ENCODE measurements around the gene SLC25A15. TPM values are rescaled to one million over a fixed set of nuclear protein-coding genes. Genes with fewer than 3 reads are reported as not detected.

The SLC25A15 gene
- total RNA-seq, 1 experiment from 2014 or later: 22.0 TPM

DNA sequence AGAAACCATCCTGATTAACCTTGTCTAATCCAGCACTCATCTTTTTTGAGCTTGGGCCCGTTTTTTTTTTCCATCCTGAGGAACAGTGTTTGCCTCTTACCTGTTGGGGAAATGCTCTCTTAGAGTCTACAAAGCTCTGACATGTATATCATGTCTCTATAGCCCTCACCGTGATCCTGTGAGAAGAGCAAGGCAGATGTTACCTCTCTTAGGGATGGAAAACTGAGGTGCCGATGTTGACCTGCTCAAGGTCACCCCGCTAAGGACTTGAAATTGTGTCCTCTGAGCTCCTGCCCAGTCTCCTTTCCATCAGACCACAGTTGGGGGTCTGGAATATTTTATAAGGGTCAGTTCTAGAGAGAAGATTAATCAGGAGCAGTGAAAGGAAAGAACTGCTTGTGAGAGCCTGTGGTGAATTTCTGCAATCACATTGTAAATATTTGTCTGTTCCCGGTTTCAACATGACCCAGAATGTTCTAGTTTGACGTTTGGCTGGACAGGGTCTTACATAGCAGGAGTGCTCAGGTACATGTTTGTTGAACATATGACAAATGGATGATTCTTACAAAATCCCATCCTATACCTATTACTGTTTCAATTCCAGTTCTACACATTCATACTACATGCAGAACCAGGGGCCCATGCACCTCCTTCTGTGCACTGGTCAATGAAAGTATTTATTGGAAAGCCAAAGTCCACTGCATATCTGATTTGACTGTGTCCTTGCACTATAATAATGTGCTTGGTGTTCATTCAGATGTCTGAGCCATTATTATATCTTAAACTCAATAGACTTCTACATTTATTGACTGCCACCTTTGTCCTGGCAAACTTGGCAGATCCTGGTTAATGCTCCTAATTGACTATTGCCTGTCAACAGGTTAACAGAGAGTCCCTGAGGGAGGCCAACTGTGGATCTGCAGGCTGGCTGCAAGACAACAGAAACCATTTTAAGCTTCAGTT is 12.1 kb downstream of the SLC25A15 start:
- ATAC-seq (no peak), DNase-seq (no peak)
- Histone ChIP-seq H3K4me1 (ENCODE audit: insufficient read depth, low read length) (no peaks in the 10 kb centered on the region), H3K9ac (ENCODE audit: low read length) (no peak overlapping the region), H4K20me1 (ENCODE audit: low read length) (no peaks in the 10 kb centered on the region), H3K9me2 (replicated peaks; ENCODE audit: low read length) (no peaks in the 10 kb centered on the region), H3K79me2 (ENCODE audit: low read length) (no peaks in the 10 kb centered on the region), H3K4me2 (ENCODE audit: low read length) (no peak overlapping the region), H3K36me3 (ENCODE audit: low read depth, low read length) (no peaks in the 10 kb centered on the region), H3K27me3 (ENCODE audit: low read length) (no peaks in the 10 kb centered on the region), H3F3A (ENCODE audit: low read length, unreplicated experiment) (no peaks in the 10 kb centered on the region), H2AFZ (ENCODE audit: low read length) (no peak overlapping the region), H3K4me3 (ENCODE audit: low read length) (no peak overlapping the region), H3K27ac (ENCODE audit: low read length) (no peak overlapping the region), H3K9me3 (ENCODE audit: low read length) (no peaks in the 10 kb centered on the region)
- TF ChIP-seq, protein P1, sequence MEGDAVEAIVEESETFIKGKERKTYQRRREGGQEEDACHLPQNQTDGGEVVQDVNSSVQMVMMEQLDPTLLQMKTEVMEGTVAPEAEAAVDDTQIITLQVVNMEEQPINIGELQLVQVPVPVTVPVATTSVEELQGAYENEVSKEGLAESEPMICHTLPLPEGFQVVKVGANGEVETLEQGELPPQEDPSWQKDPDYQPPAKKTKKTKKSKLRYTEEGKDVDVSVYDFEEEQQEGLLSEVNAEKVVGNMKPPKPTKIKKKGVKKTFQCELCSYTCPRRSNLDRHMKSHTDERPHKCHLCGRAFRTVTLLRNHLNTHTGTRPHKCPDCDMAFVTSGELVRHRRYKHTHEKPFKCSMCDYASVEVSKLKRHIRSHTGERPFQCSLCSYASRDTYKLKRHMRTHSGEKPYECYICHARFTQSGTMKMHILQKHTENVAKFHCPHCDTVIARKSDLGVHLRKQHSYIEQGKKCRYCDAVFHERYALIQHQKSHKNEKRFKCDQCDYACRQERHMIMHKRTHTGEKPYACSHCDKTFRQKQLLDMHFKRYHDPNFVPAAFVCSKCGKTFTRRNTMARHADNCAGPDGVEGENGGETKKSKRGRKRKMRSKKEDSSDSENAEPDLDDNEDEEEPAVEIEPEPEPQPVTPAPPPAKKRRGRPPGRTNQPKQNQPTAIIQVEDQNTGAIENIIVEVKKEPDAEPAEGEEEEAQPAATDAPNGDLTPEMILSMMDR (conservative IDR thresholded peaks at IDR 0.05; ENCODE audit: low read depth, low read length): no peak
- TF ChIP-seq EZH2phosphoT487 (IDR thresholded peaks at IDR 0.05; ENCODE audit: borderline replicate concordance, low read length) (no peak), EZH2 (IDR thresholded peaks at IDR 0.05; ENCODE audit: low read length, unreplicated experiment) (no peak)
- ChIA-PET POLR2A (ENCODE audit: unreplicated experiment) (no interaction called here), CTCF (no interaction called here)
- BruUV-seq (replicated peaks): no TSS peak
- intact Hi-C loops (cut with micrococcal nuclease): no loop called here

DNA sequence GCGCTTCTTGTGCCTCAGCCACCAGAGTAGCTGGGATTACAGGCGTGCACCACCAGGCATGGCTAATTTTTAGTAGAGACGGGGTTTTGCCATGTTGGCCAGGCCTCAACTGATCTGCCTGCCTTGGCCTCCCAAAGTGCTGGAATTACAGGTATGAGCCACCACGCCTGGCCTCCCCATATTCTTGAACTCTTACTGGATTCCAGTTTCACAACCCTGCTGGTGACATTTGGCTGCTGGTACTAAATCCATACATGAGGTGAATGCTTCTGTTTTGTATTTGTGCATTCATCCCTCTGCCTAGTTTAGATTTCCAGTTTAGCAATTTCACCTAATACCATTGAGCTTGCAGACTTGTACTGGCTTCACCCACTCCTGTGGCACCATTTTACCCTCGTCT is 13.9 kb downstream of the SLC25A15 start:
- Histone ChIP-seq H3K9me2 (replicated peaks; ENCODE audit: low read length) (no peaks in the 10 kb centered on the region), H2AFZ (ENCODE audit: low read length) (no peak overlapping the region), H3K9me3 (ENCODE audit: low read length) (no peaks in the 10 kb centered on the region), H4K20me1 (ENCODE audit: low read length) (no peaks in the 10 kb centered on the region), H3K36me3 (ENCODE audit: low read depth, low read length) (no peaks in the 10 kb centered on the region), H3F3A (ENCODE audit: low read length, unreplicated experiment) (no peaks in the 10 kb centered on the region), H3K4me1 (ENCODE audit: insufficient read depth, low read length) (no peaks in the 10 kb centered on the region), H3K4me2 (ENCODE audit: low read length) (no peak overlapping the region), H3K79me2 (ENCODE audit: low read length) (no peaks in the 10 kb centered on the region), H3K9ac (ENCODE audit: low read length) (no peak overlapping the region), H3K27ac (ENCODE audit: low read length) (no peak overlapping the region), H3K4me3 (ENCODE audit: low read length) (no peak overlapping the region), H3K27me3 (ENCODE audit: low read length) (no peaks in the 10 kb centered on the region)
- ChIA-PET CTCF (no interaction called here), POLR2A (ENCODE audit: unreplicated experiment) (no interaction called here)
- no peak for ATAC-seq
- DNase-seq: no peak
- intact Hi-C loops (cut with micrococcal nuclease): no loop called here
- BruUV-seq (replicated peaks): no TSS peak
- TF ChIP-seq, protein P1 (conservative IDR thresholded peaks at IDR 0.05; ENCODE audit: low read depth, low read length): no peak
- TF ChIP-seq EZH2 (IDR thresholded peaks at IDR 0.05; ENCODE audit: low read length, unreplicated experiment): no peak
- no peak for TF ChIP-seq EZH2phosphoT487 (IDR thresholded peaks at IDR 0.05; ENCODE audit: borderline replicate concordance, low read length)

DNA sequence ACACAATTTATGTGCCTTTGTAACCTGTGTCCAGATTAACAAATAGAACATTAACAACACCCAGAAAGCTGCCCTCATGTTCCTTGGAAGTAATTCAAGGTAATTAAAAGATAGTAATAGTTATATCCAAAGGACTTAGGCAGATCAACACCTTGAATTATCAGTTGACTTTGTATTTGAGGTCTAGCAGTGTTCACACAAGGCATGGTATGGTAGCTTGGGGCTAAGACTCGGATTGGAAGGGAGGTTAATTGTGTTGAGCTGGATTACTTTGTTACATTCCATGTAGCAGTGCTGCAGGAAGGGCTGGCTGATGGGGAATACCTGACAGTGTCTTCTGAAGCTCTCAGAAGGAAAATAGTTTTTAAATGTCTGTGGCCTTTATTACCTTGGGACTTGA is 16.8 kb downstream of the SLC25A15 start:
- intact Hi-C loops (cut with micrococcal nuclease): no loop called here
- CTCF ChIA-PET: no interaction called here
- BruUV-seq (replicated peaks): no TSS peak
- Histone ChIP-seq H3K4me2 (ENCODE audit: low read length) (no peak overlapping the region), H3K9ac (ENCODE audit: low read length) (no peak overlapping the region), H3K4me3 (ENCODE audit: low read length) (no peak overlapping the region), H3K4me1 (ENCODE audit: insufficient read depth, low read length) (no peaks in the 10 kb centered on the region), H2AFZ (ENCODE audit: low read length) (no peak overlapping the region), H3K27ac (ENCODE audit: low read length) (no peak overlapping the region), H3K9me3 (ENCODE audit: low read length) (no peaks in the 10 kb centered on the region), H3K36me3 (ENCODE audit: low read depth, low read length) (no peaks in the 10 kb centered on the region), H3K79me2 (ENCODE audit: low read length) (no peaks in the 10 kb centered on the region), H4K20me1 (ENCODE audit: low read length) (no peaks in the 10 kb centered on the region), H3F3A (ENCODE audit: low read length, unreplicated experiment) (no peaks in the 10 kb centered on the region), H3K9me2 (replicated peaks; ENCODE audit: low read length) (no peaks in the 10 kb centered on the region), H3K27me3 (ENCODE audit: low read length) (no peaks in the 10 kb centered on the region)
- POLR2A ChIA-PET (ENCODE audit: unreplicated experiment): interaction anchor here (0.6 kb wide), 1 partner anchor 106 kb away, joined by 3 read pairs; no protein-coding TSS in a partner anchor
- no peak for ATAC-seq
- TF ChIP-seq, protein P1 (conservative IDR thresholded peaks at IDR 0.05; ENCODE audit: low read depth, low read length): no peak
- no peak for TF ChIP-seq EZH2 (IDR thresholded peaks at IDR 0.05; ENCODE audit: low read length, unreplicated experiment)
- no peak for TF ChIP-seq EZH2phosphoT487 (IDR thresholded peaks at IDR 0.05; ENCODE audit: borderline replicate concordance, low read length)
- no peak for DNase-seq
